ENCODE measurements around the gene KATNBL1. TPM values are rescaled to one million over a fixed set of nuclear protein-coding genes. Genes with fewer than 3 reads are reported as not detected.

Gene KATNBL1
- total RNA-seq (2014; rRNA removed; shearing (Covaris generic)) = 27.3 and 45.2 TPM in 2 replicates

- peak; percentile 89 for DNase-seq (ENCODE audit: low read depth)
Observed at GRCh38 chr15:34209421-34210282, at the start of gene KATNBL1. Gene KATNBL1 (minus strand): TSS chr15:34210096. CDS start chr15:34163676, 46,420 bp downstream.

- no peak for DNase-seq (ENCODE audit: low read depth)
Observed at GRCh38 chr15:34259566-34259965, 49.7 kb upstream of the KATNBL1 start.

- no peak for DNase-seq (ENCODE audit: low read depth)
Observed at GRCh38 chr15:34258151-34258550, 48.3 kb upstream of the KATNBL1 start.

- DNase-seq (ENCODE audit: low read depth) = no peak
Observed at GRCh38 chr15:34252545-34252944, 42.6 kb upstream of the KATNBL1 start.

GRCh38 chr15:34248190-34248589, 38.3 kb upstream of the KATNBL1 start:
- DNase-seq (ENCODE audit: low read depth) = no peak

GRCh38 chr15:34246276-34246976, 36.5 kb upstream of the KATNBL1 start:
- no peak for DNase-seq (ENCODE audit: low read depth)

- DNase-seq (ENCODE audit: low read depth) = no peak
Observed at GRCh38 chr15:34243226-34243625, 33.3 kb upstream of the KATNBL1 start.

- no peak for DNase-seq (ENCODE audit: low read depth)
Observed at GRCh38 chr15:34242331-34242710, 32.4 kb upstream of the KATNBL1 start.

GRCh38 chr15:34241376-34242330, 31.8 kb upstream of the KATNBL1 start:
- peak; percentile 35 for DNase-seq (ENCODE audit: low read depth)

GRCh38 chr15:34240537-34240936, 30.6 kb upstream of the KATNBL1 start:
- DNase-seq (ENCODE audit: low read depth) = no peak

GRCh38 chr15:34239151-34239808, 29.4 kb upstream of the KATNBL1 start:
- DNase-seq (ENCODE audit: low read depth) = peak; percentile 91

- DNase-seq (ENCODE audit: low read depth) = no peak
Observed at GRCh38 chr15:34233614-34234013, 23.7 kb upstream of the KATNBL1 start.

- peak; percentile 44 for DNase-seq (ENCODE audit: low read depth)
Observed at GRCh38 chr15:34223904-34224596, 14.2 kb upstream of the KATNBL1 start.

- peak; percentile 92 for DNase-seq (ENCODE audit: low read depth)
Observed at GRCh38 chr15:34217587-34218225, 7.8 kb upstream of the KATNBL1 start.

GRCh38 chr15:34216527-34217270, 6.8 kb upstream of the KATNBL1 start:
- no peak for DNase-seq (ENCODE audit: low read depth)

GRCh38 chr15:34214135-34214534, 4.2 kb upstream of the KATNBL1 start:
- DNase-seq (ENCODE audit: low read depth) = no peak

- no peak for DNase-seq (ENCODE audit: low read depth)
Observed at GRCh38 chr15:34213690-34214089, 3.8 kb upstream of the KATNBL1 start.

GRCh38 chr15:34206011-34206410, 3.9 kb downstream of the KATNBL1 start:
- peak; percentile 44 for DNase-seq (ENCODE audit: low read depth)

- DNase-seq (ENCODE audit: low read depth) = no peak
Observed at GRCh38 chr15:34203936-34204335, 6.0 kb downstream of the KATNBL1 start.
